ENCODE data around the gene NID1.

The NID1 gene

GRCh38 chr1:236052232-236052993 lies 12.5 kb downstream of the NID1 start:
- ATAC-seq (ENCODE audit: insufficient read depth, low read depth) (no peak), DNase-seq (no peak)
- Histone ChIP-seq H3K36me3 (ENCODE audit: insufficient read depth, low read length) (no peaks in the 10 kb centered on the region), H3K4me1 (ENCODE audit: insufficient read depth, low read length) (no peaks in the 10 kb centered on the region), H4K20me1 (ENCODE audit: insufficient read depth, low read length) (no peaks in the 10 kb centered on the region), H3K27ac (ENCODE audit: low read length) (no peak overlapping the region), H3K4me2 (ENCODE audit: insufficient read depth, low read length) (no peak overlapping the region), H3K79me2 (ENCODE audit: insufficient read depth, low read length) (no peaks in the 10 kb centered on the region), H3K4me3 (ENCODE audit: low read depth in 1 of 2, low read length in 2 of 2) (no peak overlapping the region), H3K9me3 (ENCODE audit: insufficient read depth, low read length, severe bottlenecking) (no peaks in the 10 kb centered on the region), H3K27me3 (ENCODE audit: insufficient read depth, low read length, poor library complexity) (peaks cover 17% of the 10 kb centered on the region), H2AFZ (ENCODE audit: low read depth, low read length) (no peak overlapping the region), H3K9ac (ENCODE audit: low read depth, low read length) (no peak overlapping the region)
- TF ChIP-seq CTCF (IDR thresholded peaks at IDR 0.05; ENCODE audit: borderline replicate concordance, extremely low read depth, low read length, poor library complexity, severe bottlenecking) (no peak), EZH2 (IDR thresholded peaks at IDR 0.05; ENCODE audit: borderline replicate concordance, low read depth, low read length, severe bottlenecking) (no peak)

GRCh38 chr1:236051242-236051791 lies 13.6 kb downstream of the NID1 start:
- H3K4me3 ChIP-seq (ENCODE audit: low read depth in 1 of 2, low read length in 2 of 2): no peak overlapping the region
- H4K20me1 ChIP-seq (ENCODE audit: insufficient read depth, low read length): no peaks in the 10 kb centered on the region
- no peak for ATAC-seq (ENCODE audit: insufficient read depth, low read depth)
- H3K36me3 ChIP-seq (ENCODE audit: insufficient read depth, low read length): no peaks in the 10 kb centered on the region
- H3K27ac ChIP-seq (ENCODE audit: low read length): no peak overlapping the region
- H2AFZ ChIP-seq (ENCODE audit: low read depth, low read length): no peak overlapping the region
- no peak for DNase-seq
- H3K9ac ChIP-seq (ENCODE audit: low read depth, low read length): no peak overlapping the region
- TF ChIP-seq EZH2 (IDR thresholded peaks at IDR 0.05; ENCODE audit: borderline replicate concordance, low read depth, low read length, severe bottlenecking): no peak
- no peak for TF ChIP-seq CTCF (IDR thresholded peaks at IDR 0.05; ENCODE audit: borderline replicate concordance, extremely low read depth, low read length, poor library complexity, severe bottlenecking)
- no peak overlapping the region for H3K4me2 ChIP-seq (ENCODE audit: insufficient read depth, low read length)
- no peaks in the 10 kb centered on the region for H3K4me1 ChIP-seq (ENCODE audit: insufficient read depth, low read length)
- H3K79me2 ChIP-seq (ENCODE audit: insufficient read depth, low read length): no peaks in the 10 kb centered on the region
- peaks cover 17% of the 10 kb centered on the region for H3K27me3 ChIP-seq (ENCODE audit: insufficient read depth, low read length, poor library complexity)
- no peaks in the 10 kb centered on the region for H3K9me3 ChIP-seq (ENCODE audit: insufficient read depth, low read length, severe bottlenecking)

GRCh38 chr1:236045771-236046170 lies 19.1 kb downstream of the NID1 start:
- no peaks in the 10 kb centered on the region for H4K20me1 ChIP-seq (ENCODE audit: insufficient read depth, low read length)
- no peaks in the 10 kb centered on the region for H3K27me3 ChIP-seq (ENCODE audit: insufficient read depth, low read length, poor library complexity)
- no peak overlapping the region for H3K27ac ChIP-seq (ENCODE audit: low read length)
- H3K9me3 ChIP-seq (ENCODE audit: insufficient read depth, low read length, severe bottlenecking): peaks cover 4% of the 10 kb centered on the region
- H3K4me3 ChIP-seq (ENCODE audit: low read depth in 1 of 2, low read length in 2 of 2): no peak overlapping the region
- H3K4me2 ChIP-seq (ENCODE audit: insufficient read depth, low read length): no peak overlapping the region
- H3K9ac ChIP-seq (ENCODE audit: low read depth, low read length): no peak overlapping the region
- no peaks in the 10 kb centered on the region for H3K4me1 ChIP-seq (ENCODE audit: insufficient read depth, low read length)
- TF ChIP-seq EZH2 (IDR thresholded peaks at IDR 0.05; ENCODE audit: borderline replicate concordance, low read depth, low read length, severe bottlenecking) (no peak), CTCF (IDR thresholded peaks at IDR 0.05; ENCODE audit: borderline replicate concordance, extremely low read depth, low read length, poor library complexity, severe bottlenecking) (no peak)
- H3K79me2 ChIP-seq (ENCODE audit: insufficient read depth, low read length): no peaks in the 10 kb centered on the region
- ATAC-seq (ENCODE audit: insufficient read depth, low read depth) (no peak), DNase-seq (no peak)
- H2AFZ ChIP-seq (ENCODE audit: low read depth, low read length): no peak overlapping the region
- no peaks in the 10 kb centered on the region for H3K36me3 ChIP-seq (ENCODE audit: insufficient read depth, low read length)
